Tibial artery (tissue), 4 donors: ENCODE results near the gene MED17.

Source experiments
- DNase-seq, 2 donors: peaks; one replicate each; pipeline ENCODE4 v3.0.0-alpha.2; 2019
- H3K27ac ChIP-seq, 2 donors: fragments of 200-600 bp; sonication (generic) in 1 of 2; 1 replicate in 1 of 2; 2 replicates in 1 of 2; pipeline ENCODE4 v1.5.1; 2018 to 2019; ENCODE audit warnings: mild to moderate bottlenecking in 1 of 2
- H3K27me3 ChIP-seq, 2 donors: fragments of 200-600 bp; sonication (generic) in 1 of 2; one replicate each; pipeline versions ENCODE4 v1.5.1 to v1.6.0; 2016 to 2019
- H3K36me3 ChIP-seq, 3 donors: fragments of 200-600 bp; sonication (generic) in 2 of 3; one replicate each; pipeline ENCODE4 v1.5.1; 2016 to 2019; ENCODE audit warnings: mild to moderate bottlenecking in 2 of 3
- H3K4me1 ChIP-seq, 4 donors: fragments of 200-600 bp; sonication (generic) in 2 of 4; 1 replicate in 3 of 4; 2 replicates in 1 of 4; pipeline ENCODE4 v1.5.1; 2016 to 2019
- H3K4me3 ChIP-seq, 2 donors: fragments of 200-600 bp; sonication (generic) in 1 of 2; 1 replicate in 1 of 2; 2 replicates in 1 of 2; pipeline ENCODE4 v1.5.1; 2018 to 2019; ENCODE audit warnings: mild to moderate bottlenecking in 2 of 2
- H3K9me3 ChIP-seq, 3 donors: fragments of 200-600 bp; sonication (generic) in 1 of 3; one replicate each; pipeline ENCODE4 v1.5.1; 2016 to 2019
- intact Hi-C: fragments of 100-400 bp; cut with DNase I; formaldehyde crosslinking; loops from one replicate; pipeline ENCODE4 v1.15.0; 2023; ENCODE audit warnings: low total_unique reads
- TF ChIP-seq, protein P1 (sequence below), 2 experiments: fragments of 200-600 bp in 1 of 2; fragments of 450-650 bp in 1 of 2; IDR thresholded peaks; one replicate each; pipeline ENCODE4 v1.5.1; 2017 to 2019; ENCODE audit warnings: antibody characterized with exemption in 2 of 2, mild to moderate bottlenecking in 1 of 2, moderate library complexity in 1 of 2

MED17 gene

DNA sequence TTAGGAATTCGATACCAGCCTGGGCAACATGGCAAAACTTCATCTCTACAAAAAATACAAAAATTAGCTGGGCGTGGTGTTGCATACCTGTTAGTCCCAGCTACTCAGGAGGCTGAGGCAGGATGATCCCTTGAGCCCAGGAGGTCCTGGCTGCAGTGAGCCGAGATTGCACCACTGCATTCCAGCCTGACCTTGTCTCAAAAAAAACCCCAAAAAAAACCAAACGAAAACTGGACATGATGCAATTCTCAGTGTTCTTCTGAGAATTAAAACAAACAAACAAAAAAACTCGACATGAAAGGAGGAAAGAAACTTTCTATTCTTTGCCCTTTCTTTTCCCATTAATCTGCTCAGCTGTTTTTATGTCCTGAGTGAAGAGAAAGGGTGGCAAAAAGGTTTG lies 7.4 kb downstream of the MED17 start:
- TF ChIP-seq, protein P1, sequence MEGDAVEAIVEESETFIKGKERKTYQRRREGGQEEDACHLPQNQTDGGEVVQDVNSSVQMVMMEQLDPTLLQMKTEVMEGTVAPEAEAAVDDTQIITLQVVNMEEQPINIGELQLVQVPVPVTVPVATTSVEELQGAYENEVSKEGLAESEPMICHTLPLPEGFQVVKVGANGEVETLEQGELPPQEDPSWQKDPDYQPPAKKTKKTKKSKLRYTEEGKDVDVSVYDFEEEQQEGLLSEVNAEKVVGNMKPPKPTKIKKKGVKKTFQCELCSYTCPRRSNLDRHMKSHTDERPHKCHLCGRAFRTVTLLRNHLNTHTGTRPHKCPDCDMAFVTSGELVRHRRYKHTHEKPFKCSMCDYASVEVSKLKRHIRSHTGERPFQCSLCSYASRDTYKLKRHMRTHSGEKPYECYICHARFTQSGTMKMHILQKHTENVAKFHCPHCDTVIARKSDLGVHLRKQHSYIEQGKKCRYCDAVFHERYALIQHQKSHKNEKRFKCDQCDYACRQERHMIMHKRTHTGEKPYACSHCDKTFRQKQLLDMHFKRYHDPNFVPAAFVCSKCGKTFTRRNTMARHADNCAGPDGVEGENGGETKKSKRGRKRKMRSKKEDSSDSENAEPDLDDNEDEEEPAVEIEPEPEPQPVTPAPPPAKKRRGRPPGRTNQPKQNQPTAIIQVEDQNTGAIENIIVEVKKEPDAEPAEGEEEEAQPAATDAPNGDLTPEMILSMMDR (IDR thresholded peaks at IDR 0.05) = no peak
- intact Hi-C loops = no loop called here

DNA sequence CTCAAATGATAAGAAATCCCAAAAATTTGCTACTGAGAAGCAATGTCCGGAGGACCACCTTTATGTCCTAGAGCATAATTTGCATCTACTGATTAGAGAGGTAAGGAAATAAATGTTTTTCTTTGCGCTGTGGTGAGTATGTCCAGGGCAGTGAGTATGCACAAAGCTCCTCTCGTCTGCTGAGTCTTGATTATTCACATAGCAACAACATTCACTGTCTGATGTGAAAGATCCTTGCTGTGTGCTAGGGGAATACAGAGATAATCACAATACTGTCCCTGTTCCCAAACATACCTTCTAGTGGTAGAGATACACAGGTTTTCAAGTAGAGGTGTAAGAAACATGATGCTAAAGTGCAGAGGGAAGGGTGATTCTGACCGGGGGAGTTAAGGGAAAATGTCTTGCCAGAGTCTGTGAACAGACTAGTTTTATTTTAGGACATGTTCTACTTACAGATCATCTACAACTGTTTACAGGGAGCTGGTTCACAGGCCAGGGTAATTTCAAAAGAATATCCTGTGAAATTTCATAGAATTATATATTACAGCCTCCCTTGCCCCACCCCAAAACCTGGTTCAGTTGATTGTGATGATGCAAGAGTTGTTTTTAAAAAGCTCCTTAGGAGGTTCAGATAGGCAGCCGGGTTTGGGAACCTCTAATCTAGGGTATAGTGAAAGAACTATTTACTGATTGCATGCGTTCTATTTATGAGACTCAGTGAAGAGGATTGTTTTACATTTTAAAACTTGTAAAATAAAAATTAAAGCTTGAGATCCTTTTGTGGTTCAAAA lies 12.6 kb downstream of the MED17 start:
- no peak for DNase-seq
- H3K27ac ChIP-seq = no peak overlapping the region
- intact Hi-C loops = no loop called here
- peaks cover 89 to 94% (median 92%) of the 10 kb centered on the region in 3 donors for H3K36me3 ChIP-seq
- H3K4me1 ChIP-seq = no peaks in the 10 kb centered on the region
- no peak overlapping the region for H3K4me3 ChIP-seq
- H3K27me3 ChIP-seq = no peaks in the 10 kb centered on the region
- H3K9me3 ChIP-seq = no peaks in the 10 kb centered on the region
- TF ChIP-seq, protein P1 (IDR thresholded peaks at IDR 0.05) = no peak

More for the DNA sequence above, 7.4 kb downstream of the MED17 start:
- H3K4me1 ChIP-seq = peaks cover 0 to 18% (median 16%) of the 10 kb centered on the region in 4 donors
- no peak overlapping the region for H3K4me3 ChIP-seq
- H3K36me3 ChIP-seq = peaks cover 70 to 83% (median 74%) of the 10 kb centered on the region in 3 donors
- no peaks in the 10 kb centered on the region for H3K9me3 ChIP-seq
- no peak for DNase-seq
- H3K27me3 ChIP-seq = no peaks in the 10 kb centered on the region
- H3K27ac ChIP-seq = no peak overlapping the region

DNA sequence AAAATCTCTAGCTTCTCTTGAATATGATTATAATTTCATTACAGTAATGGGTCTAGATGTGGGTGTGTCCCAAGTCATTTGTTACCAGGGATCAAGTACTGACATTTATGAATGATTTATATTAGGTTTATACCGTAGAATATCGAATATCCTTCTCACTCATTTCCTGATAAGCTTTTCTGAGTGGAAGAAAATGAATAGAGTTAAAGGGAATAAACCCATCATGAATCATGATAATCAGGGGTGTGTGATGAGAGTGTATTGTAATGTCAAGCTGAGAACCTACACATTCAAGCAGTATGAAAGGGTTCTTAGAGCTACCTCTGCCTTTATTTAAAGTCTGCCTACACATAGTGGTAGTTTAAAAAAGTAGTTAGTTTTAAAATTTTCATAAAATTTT lies 17.3 kb downstream of the MED17 start:
- Histone ChIP-seq H3K27ac (no peak overlapping the region), H3K4me1 (no peaks in the 10 kb centered on the region), H3K9me3 (no peaks in the 10 kb centered on the region), H3K27me3 (no peaks in the 10 kb centered on the region), H3K36me3 (peaks cover 77 to 91% (median 81%) of the 10 kb centered on the region in 3 donors), H3K4me3 (no peak overlapping the region)
- intact Hi-C loops = no loop called here
- no peak for DNase-seq
- TF ChIP-seq, protein P1 (IDR thresholded peaks at IDR 0.05) = no peak

DNA sequence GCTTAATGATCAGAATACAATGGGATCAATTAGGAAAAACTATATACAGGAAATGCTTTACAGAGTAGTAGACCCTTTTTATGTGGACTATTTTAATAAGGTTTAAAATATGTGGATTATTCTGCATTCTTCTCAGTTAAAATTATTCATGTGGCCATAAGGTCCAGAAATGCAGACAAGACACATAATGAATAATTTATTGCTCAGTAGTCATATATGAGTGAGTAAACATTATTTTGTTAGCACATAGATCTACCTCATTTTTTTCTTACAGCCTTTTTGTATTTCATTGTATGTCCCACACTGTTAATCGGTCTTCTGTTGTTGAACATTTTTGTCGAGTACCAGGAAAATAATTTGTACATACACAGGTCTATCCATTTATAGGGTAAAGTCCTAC lies 20.8 kb downstream of the MED17 start:
- TF ChIP-seq, protein P1 (IDR thresholded peaks at IDR 0.05) = no peak
- H3K27me3 ChIP-seq = no peaks in the 10 kb centered on the region
- H3K27ac ChIP-seq = no peak overlapping the region
- no peak for DNase-seq
- intact Hi-C loops = no loop called here
- no peak overlapping the region for H3K4me3 ChIP-seq
- peaks cover 69 to 91% (median 78%) of the 10 kb centered on the region in 3 donors for H3K36me3 ChIP-seq
- H3K9me3 ChIP-seq = no peaks in the 10 kb centered on the region
- no peaks in the 10 kb centered on the region for H3K4me1 ChIP-seq

DNA sequence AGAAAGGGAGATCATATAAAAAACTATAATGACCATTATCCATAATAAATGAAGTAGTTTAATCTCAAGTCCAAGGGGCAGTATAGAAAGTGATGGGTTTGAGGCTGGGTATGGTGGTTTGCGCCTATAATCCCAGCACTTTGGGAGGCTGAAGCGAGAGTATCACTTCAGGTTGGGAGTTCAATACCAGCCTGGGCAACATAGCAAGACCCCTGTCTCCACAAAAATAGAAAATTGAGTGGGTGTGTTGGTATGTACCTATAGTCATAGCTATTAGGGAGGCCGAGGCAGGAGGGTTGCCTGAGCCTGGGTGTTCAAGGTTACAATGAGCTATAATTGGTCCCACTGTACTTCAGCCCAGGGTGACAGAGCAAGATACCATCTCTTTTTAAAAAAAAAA lies 23.9 kb downstream of the MED17 start:
- peaks cover 74 to 96% (median 83%) of the 10 kb centered on the region in 3 donors for H3K36me3 ChIP-seq
- intact Hi-C loops = no loop called here
- no peak for DNase-seq

More for the DNA sequence above, 23.9 kb downstream of the MED17 start:
- H3K4me1 ChIP-seq = no peaks in the 10 kb centered on the region
- TF ChIP-seq, protein P1 (IDR thresholded peaks at IDR 0.05) = no peak
- no peaks in the 10 kb centered on the region for H3K27me3 ChIP-seq
- H3K27ac ChIP-seq = no peak overlapping the region
- H3K9me3 ChIP-seq = no peaks in the 10 kb centered on the region
- no peak overlapping the region for H3K4me3 ChIP-seq
